ENCODE data around the gene UBE4A.

UBE4A gene

DNA sequence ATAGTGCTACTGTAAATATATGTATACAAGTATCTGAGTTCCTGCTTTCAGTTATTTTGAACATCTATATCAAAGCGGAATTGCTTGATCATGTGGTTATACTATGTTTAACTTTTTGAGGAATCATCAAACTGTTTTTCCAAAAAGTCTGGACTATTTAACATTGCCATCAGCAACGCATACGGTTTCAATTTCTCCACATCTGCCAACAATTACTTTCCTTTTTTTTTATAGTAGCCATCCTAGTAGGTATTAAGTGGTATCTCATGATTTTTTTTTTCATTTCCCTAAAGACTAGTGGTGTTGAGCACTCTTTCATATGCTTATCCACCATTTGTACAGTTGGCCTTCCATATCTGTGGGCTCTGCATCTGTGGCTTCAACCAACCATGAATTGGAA, 1.3 kb upstream of the UBE4A start:
- no peak for TF ChIP-seq TAF1 (IDR thresholded peaks at IDR 0.05; ENCODE audit: borderline replicate concordance, insufficient read depth, low read length)
- no peak for TF ChIP-seq SIN3A (IDR thresholded peaks at IDR 0.05; ENCODE audit: borderline replicate concordance, insufficient read depth, low read length)
- TF ChIP-seq POLR2AphosphoS5 (IDR thresholded peaks at IDR 0.05; ENCODE audit: low read depth, low read length): no peak
- no peak for TF ChIP-seq FOXP2 (optimal IDR thresholded peaks at IDR 0.05; ENCODE audit: borderline replicate concordance, extremely low read depth, extremely low read length, insufficient read depth)
- TF ChIP-seq, protein P1, sequence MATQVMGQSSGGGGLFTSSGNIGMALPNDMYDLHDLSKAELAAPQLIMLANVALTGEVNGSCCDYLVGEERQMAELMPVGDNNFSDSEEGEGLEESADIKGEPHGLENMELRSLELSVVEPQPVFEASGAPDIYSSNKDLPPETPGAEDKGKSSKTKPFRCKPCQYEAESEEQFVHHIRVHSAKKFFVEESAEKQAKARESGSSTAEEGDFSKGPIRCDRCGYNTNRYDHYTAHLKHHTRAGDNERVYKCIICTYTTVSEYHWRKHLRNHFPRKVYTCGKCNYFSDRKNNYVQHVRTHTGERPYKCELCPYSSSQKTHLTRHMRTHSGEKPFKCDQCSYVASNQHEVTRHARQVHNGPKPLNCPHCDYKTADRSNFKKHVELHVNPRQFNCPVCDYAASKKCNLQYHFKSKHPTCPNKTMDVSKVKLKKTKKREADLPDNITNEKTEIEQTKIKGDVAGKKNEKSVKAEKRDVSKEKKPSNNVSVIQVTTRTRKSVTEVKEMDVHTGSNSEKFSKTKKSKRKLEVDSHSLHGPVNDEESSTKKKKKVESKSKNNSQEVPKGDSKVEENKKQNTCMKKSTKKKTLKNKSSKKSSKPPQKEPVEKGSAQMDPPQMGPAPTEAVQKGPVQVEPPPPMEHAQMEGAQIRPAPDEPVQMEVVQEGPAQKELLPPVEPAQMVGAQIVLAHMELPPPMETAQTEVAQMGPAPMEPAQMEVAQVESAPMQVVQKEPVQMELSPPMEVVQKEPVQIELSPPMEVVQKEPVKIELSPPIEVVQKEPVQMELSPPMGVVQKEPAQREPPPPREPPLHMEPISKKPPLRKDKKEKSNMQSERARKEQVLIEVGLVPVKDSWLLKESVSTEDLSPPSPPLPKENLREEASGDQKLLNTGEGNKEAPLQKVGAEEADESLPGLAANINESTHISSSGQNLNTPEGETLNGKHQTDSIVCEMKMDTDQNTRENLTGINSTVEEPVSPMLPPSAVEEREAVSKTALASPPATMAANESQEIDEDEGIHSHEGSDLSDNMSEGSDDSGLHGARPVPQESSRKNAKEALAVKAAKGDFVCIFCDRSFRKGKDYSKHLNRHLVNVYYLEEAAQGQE (IDR thresholded peaks at IDR 0.05; ENCODE audit: insufficient read depth in 1 of 2, low read depth in 2 of 2, low read length in 2 of 2): no peak

DNA sequence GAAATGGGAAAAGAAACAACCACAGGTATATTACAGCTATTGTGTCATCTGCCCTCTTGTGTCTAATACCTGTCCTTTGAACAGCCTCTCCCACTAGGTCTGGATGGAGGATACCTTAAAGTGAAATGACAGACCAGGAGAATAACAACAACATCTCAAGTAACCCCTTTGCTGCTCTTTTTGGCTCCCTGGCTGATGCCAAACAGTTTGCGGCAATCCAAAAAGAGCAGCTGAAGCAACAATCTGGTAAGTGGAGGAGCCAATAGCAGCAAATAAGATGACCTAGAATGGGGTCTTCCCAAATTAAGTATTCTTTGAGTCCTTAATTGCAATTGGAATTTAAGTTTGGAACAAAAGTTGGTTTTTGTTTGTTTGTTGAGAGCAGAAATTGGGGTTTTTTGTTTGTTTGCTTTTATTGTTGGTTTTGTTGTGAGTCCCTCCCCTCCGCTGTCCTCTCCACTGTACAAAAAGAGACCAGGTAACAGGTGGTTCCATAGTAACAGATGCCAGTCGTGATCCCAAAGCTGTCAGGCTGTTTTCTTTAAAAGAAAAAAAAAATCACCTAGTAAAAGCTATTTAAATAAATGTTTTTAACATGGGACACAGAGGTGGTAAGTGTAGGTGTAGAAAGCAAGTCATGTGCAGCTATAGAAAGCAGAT, 5.7 kb downstream of the UBE4A start:
- TF ChIP-seq FOXP2 (optimal IDR thresholded peaks at IDR 0.05; ENCODE audit: borderline replicate concordance, extremely low read depth, extremely low read length, insufficient read depth): no peak
- no peak for TF ChIP-seq TAF1 (IDR thresholded peaks at IDR 0.05; ENCODE audit: borderline replicate concordance, insufficient read depth, low read length)
- TF ChIP-seq SIN3A (IDR thresholded peaks at IDR 0.05; ENCODE audit: borderline replicate concordance, insufficient read depth, low read length): no peak
- TF ChIP-seq, protein P1 (IDR thresholded peaks at IDR 0.05; ENCODE audit: insufficient read depth in 1 of 2, low read depth in 2 of 2, low read length in 2 of 2): no peak
- TF ChIP-seq POLR2AphosphoS5 (IDR thresholded peaks at IDR 0.05; ENCODE audit: low read depth, low read length): no peak

DNA sequence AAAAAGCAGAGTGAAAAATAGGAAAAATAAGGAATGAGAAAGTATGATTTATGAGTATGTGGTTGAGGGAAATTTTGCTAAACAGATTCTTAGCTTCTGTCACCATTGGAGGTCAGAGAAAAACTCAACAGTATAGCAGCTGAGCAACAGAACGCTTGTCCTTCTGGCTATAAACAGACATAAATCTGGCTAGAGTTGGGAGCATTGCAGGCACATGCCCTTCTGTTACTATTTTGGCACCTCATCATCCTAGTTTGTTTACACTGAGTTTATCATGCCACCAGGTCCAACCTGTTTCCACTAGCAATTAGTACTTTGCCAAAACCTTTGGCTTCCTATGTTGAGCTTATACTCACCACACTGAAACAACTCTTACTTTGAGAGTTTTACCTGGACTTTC, 6.9 kb downstream of the UBE4A start:
- no peak for TF ChIP-seq FOXP2 (optimal IDR thresholded peaks at IDR 0.05; ENCODE audit: borderline replicate concordance, extremely low read depth, extremely low read length, insufficient read depth)

DNA sequence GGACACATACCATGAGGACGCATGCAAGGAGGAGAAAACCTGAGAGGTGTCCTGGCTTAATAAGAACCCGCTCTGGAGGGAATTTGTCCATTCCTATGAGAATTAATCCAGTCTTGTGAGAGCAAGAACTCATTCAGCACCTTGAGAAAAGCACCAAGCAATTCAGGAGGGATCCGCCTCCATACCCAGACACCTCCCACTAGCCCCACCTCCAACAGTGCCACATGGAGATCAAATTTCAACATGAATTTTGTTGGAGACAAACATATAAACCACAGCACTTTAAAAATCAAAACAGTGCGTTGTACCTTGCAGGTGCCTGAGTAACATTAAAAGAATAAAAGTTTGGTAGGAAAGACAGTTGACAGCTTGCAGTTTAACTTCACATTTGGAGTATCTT, 11.4 kb downstream of the UBE4A start:
- no peak for TF ChIP-seq POLR2AphosphoS5 (IDR thresholded peaks at IDR 0.05; ENCODE audit: low read depth, low read length)
- TF ChIP-seq FOXP2 (optimal IDR thresholded peaks at IDR 0.05; ENCODE audit: borderline replicate concordance, extremely low read depth, extremely low read length, insufficient read depth): no peak
- TF ChIP-seq TAF1 (IDR thresholded peaks at IDR 0.05; ENCODE audit: borderline replicate concordance, insufficient read depth, low read length): no peak
- TF ChIP-seq, protein P1 (IDR thresholded peaks at IDR 0.05; ENCODE audit: insufficient read depth in 1 of 2, low read depth in 2 of 2, low read length in 2 of 2): no peak
- TF ChIP-seq SIN3A (IDR thresholded peaks at IDR 0.05; ENCODE audit: borderline replicate concordance, insufficient read depth, low read length): no peak

DNA sequence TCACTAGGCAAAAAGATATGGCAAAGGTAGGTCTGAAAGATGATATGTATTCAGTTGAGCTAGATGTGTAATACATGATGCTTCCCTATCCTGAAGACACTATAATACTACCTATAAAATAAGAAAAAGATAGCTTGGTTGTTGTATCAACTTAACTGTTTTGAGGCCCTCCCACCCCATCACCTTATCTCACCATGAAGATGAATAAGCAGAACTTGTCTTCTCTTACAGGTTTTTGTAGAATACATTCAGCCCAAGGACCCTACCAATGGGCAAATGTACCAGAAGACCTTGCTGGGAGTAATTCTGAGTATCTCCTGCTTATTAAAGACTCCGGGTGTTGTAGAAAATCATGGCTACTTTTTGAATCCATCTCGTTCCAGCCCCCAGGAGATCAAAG, 13.9 kb downstream of the UBE4A start:
- TF ChIP-seq POLR2AphosphoS5 (IDR thresholded peaks at IDR 0.05; ENCODE audit: low read depth, low read length): no peak
- TF ChIP-seq FOXP2 (optimal IDR thresholded peaks at IDR 0.05; ENCODE audit: borderline replicate concordance, extremely low read depth, extremely low read length, insufficient read depth): no peak
- TF ChIP-seq, protein P1 (IDR thresholded peaks at IDR 0.05; ENCODE audit: insufficient read depth in 1 of 2, low read depth in 2 of 2, low read length in 2 of 2): no peak
- no peak for TF ChIP-seq SIN3A (IDR thresholded peaks at IDR 0.05; ENCODE audit: borderline replicate concordance, insufficient read depth, low read length)
- no peak for TF ChIP-seq TAF1 (IDR thresholded peaks at IDR 0.05; ENCODE audit: borderline replicate concordance, insufficient read depth, low read length)
